ENCODE results near the gene PTMA.

GRCh38 chr2:231687133-231687852, 21.0 kb upstream of the PTMA start:
- peak; percentile 64 for TF ChIP-seq CTCF (IDR thresholded peaks at IDR 0.05; ENCODE audit: low read length)
- no peak for TF ChIP-seq EZH2phosphoT487 (IDR thresholded peaks at IDR 0.05; ENCODE audit: low read length)

All from MM.1S (cell line).